ENCODE measurements around the gene MAN2A2. TPM values are rescaled to one million over a fixed set of nuclear protein-coding genes. Genes with fewer than 3 reads are reported as not detected.

MAN2A2 gene
- total RNA-seq, 4 donors from 2014 or later, result 51.3 to 91.9 (median 62.2) TPM

- DNase-seq (ENCODE audit: low spot score in 2 of 2), result peak in 1 of 2 donors; percentile 42
- no peaks in the 10 kb centered on the region for H3K4me1 ChIP-seq
- no peaks in the 10 kb centered on the region for H3K27me3 ChIP-seq
- no peak overlapping the region for H3K27ac ChIP-seq
- no peaks in the 10 kb centered on the region for H3K9me3 ChIP-seq
- no peak overlapping the region for H3K4me3 ChIP-seq
- WGBS, result 86% methylated on average over 6 of the region's 8 CpGs
- TF ChIP-seq POLR2AphosphoS5 (IDR thresholded peaks at IDR 0.05) (no peak), POLR2A (IDR thresholded peaks at IDR 0.05) (no peak), CTCF (IDR thresholded peaks at IDR 0.05) (no peak), EP300 (IDR thresholded peaks at IDR 0.05) (no peak)
- H3K36me3 ChIP-seq, result peaks cover 98% of the 10 kb centered on the region
Measured at GRCh38 chr15:90946941-90947576, 44.0 kb downstream of the MAN2A2 start.

- DNase-seq (ENCODE audit: low spot score in 2 of 2), result peak in 1 of 2 donors; percentile 65
- Histone ChIP-seq H3K4me3 (no peak overlapping the region), H3K4me1 (no peaks in the 10 kb centered on the region), H3K27ac (no peak overlapping the region), H3K9me3 (no peaks in the 10 kb centered on the region), H3K36me3 (peaks cover 98% of the 10 kb centered on the region), H3K27me3 (no peaks in the 10 kb centered on the region)
- TF ChIP-seq EP300 (IDR thresholded peaks at IDR 0.05) (no peak), CTCF (IDR thresholded peaks at IDR 0.05) (no peak), POLR2AphosphoS5 (IDR thresholded peaks at IDR 0.05) (no peak), POLR2A (IDR thresholded peaks at IDR 0.05) (no peak)
- WGBS, result 70% methylated on average over 4 of the region's 18 CpGs
Measured at GRCh38 chr15:90947577-90948357, 44.7 kb downstream of the MAN2A2 start.

- H3K36me3 ChIP-seq, result peaks cover 98% of the 10 kb centered on the region
- H3K4me1 ChIP-seq, result no peaks in the 10 kb centered on the region
- H3K27ac ChIP-seq, result no peak overlapping the region
- DNase-seq (ENCODE audit: low spot score in 2 of 2), result no peak
- no peaks in the 10 kb centered on the region for H3K27me3 ChIP-seq
- TF ChIP-seq CTCF (IDR thresholded peaks at IDR 0.05), result no peak
- TF ChIP-seq POLR2A (IDR thresholded peaks at IDR 0.05), result no peak
- TF ChIP-seq POLR2AphosphoS5 (IDR thresholded peaks at IDR 0.05), result no peak
- TF ChIP-seq EP300 (IDR thresholded peaks at IDR 0.05), result no peak
- H3K4me3 ChIP-seq, result no peak overlapping the region
- WGBS, result 97% methylated on average over 7 of the region's 8 CpGs
- H3K9me3 ChIP-seq, result no peaks in the 10 kb centered on the region
Measured at GRCh38 chr15:90948506-90948905, 45.4 kb downstream of the MAN2A2 start.

- H3K4me1 ChIP-seq, result peaks cover 5% of the 10 kb centered on the region
- H3K36me3 ChIP-seq, result peaks cover 84% of the 10 kb centered on the region
- DNase-seq (ENCODE audit: low spot score in 2 of 2), result no peak
- TF ChIP-seq POLR2A (IDR thresholded peaks at IDR 0.05), result no peak
- no peak for TF ChIP-seq CTCF (IDR thresholded peaks at IDR 0.05)
- no peak for TF ChIP-seq EP300 (IDR thresholded peaks at IDR 0.05)
- no peak for TF ChIP-seq POLR2AphosphoS5 (IDR thresholded peaks at IDR 0.05)
- no peak overlapping the region for H3K4me3 ChIP-seq
- no peak overlapping the region for H3K27ac ChIP-seq
- no peaks in the 10 kb centered on the region for H3K27me3 ChIP-seq
- WGBS, result 91% methylated on average over 12 of the region's 23 CpGs
- H3K9me3 ChIP-seq, result no peaks in the 10 kb centered on the region
Measured at GRCh38 chr15:90949979-90950675, 47.0 kb downstream of the MAN2A2 start.

GRCh38 chr15:90950676-90951075 lies 47.6 kb downstream of the MAN2A2 start:
- Histone ChIP-seq H3K27ac (no peak overlapping the region), H3K27me3 (no peaks in the 10 kb centered on the region), H3K36me3 (peaks cover 78% of the 10 kb centered on the region), H3K4me1 (peaks cover 10% of the 10 kb centered on the region), H3K9me3 (no peaks in the 10 kb centered on the region), H3K4me3 (no peak overlapping the region)
- DNase-seq (ENCODE audit: low spot score in 2 of 2), result no peak
- TF ChIP-seq POLR2A (IDR thresholded peaks at IDR 0.05) (no peak), EP300 (IDR thresholded peaks at IDR 0.05) (no peak), CTCF (IDR thresholded peaks at IDR 0.05) (no peak), POLR2AphosphoS5 (IDR thresholded peaks at IDR 0.05) (no peak)
- WGBS, result 98% methylated on average over 6 of the region's 6 CpGs
